HepG2 (cell line): Measurements from ENCODE around the gene TRIM7. TPM values are rescaled to one million over a fixed set of nuclear protein-coding genes. Genes with fewer than 3 reads are reported as not detected.

Source experiments
- ELF4 ChIP-seq: sonication (generic); formaldehyde crosslinking; IDR thresholded peaks from 2 replicates; pipeline ENCODE4 v1.5.0; 2020; ENCODE audit warnings: missing genetic modification reagents, mild to moderate bottlenecking, moderate library complexity, borderline replicate concordance
- FOXK2 ChIP-seq: fragments of 450-650 bp; IDR thresholded peaks from 2 replicates; pipeline ENCODE4 v1.6.1; 2016
- HDAC1 ChIP-seq: sonication (generic); formaldehyde crosslinking; IDR thresholded peaks from 2 replicates; pipeline ENCODE4 v1.5.1; 2020; ENCODE audit warnings: mild to moderate bottlenecking, missing genetic modification reagents
- RFXANK ChIP-seq: IDR thresholded peaks from 2 replicates; pipeline ENCODE4 v1.6.1; 2016
- SNRNP70 ChIP-seq: fragments of 200-400 bp; formaldehyde crosslinking; IDR thresholded peaks from 2 replicates; pipeline ENCODE4 v1.6.1; 2017; ENCODE audit warnings: mild to moderate bottlenecking, low read depth, low read length, moderate library complexity
- STAG1 ChIP-seq: sonication (generic); formaldehyde crosslinking; IDR thresholded peaks from 2 replicates; pipeline ENCODE4 v1.4.0; 2020; ENCODE audit warnings: missing genetic modification reagents
- TEAD3 ChIP-seq: optimal IDR thresholded peaks from 2 replicates; pipeline ENCODE3; 2016; ENCODE audit warnings: borderline replicate concordance
- XRCC5 ChIP-seq: fragments of 200-400 bp; formaldehyde crosslinking; optimal IDR thresholded peaks from 2 replicates; pipeline ENCODE3; 2017; ENCODE audit warnings: mild to moderate bottlenecking, low read length
- ZNF121 ChIP-seq: sonication (generic); formaldehyde crosslinking; IDR thresholded peaks from 2 replicates; pipeline ENCODE4 v1.5.0; 2020; ENCODE audit warnings: mild to moderate bottlenecking, missing genetic modification reagents
- ZNF768 ChIP-seq: sonication (generic); formaldehyde crosslinking; IDR thresholded peaks from 2 replicates; pipeline ENCODE4 v1.4.0; 2020; ENCODE audit warnings: missing genetic modification reagents
- ZNF780A ChIP-seq: sonication (generic); formaldehyde crosslinking; IDR thresholded peaks from 2 replicates; pipeline ENCODE4 v1.8.0; 2022; ENCODE audit warnings: mild to moderate bottlenecking, missing genetic modification reagents, moderate library complexity
- polyA plus RNA-seq, 8 experiments: library from polyadenylated mRNA; depleted of rRNA in 3 of 8; stranded (reverse) in 7 of 8; unstranded in 1 of 8; fragments of >200 nt; fragmentation: Illumina TruSeq in 4 of 8; extraction: Trizol in 4 of 8; gene quantifications; 2 replicates each; pipeline versions ENCODE4 v1.2.1 to v1.2.3, GENCODE V29; 2011 to 2016; ENCODE audit warnings: low read depth in 4 of 8, missing spikeins in 1 of 8, mixed read lengths in 1 of 8; ENCODE audit not compliant: insufficient read depth in 1 of 8
- total RNA-seq, 5 experiments: library from RNA; depleted of rRNA; stranded (reverse); fragments of >200 nt; fragmentation: Illumina TruSeq; extraction: Trizol; gene quantifications; 2 replicates each; pipeline ENCODE4 v1.2.3, GENCODE V29; 2016; ENCODE audit warnings: low read depth in 1 of 5
- TF ChIP-seq, protein P1 (sequence below): sonication (generic); formaldehyde crosslinking; IDR thresholded peaks from 2 replicates; pipeline ENCODE4 v1.4.0; 2020; ENCODE audit warnings: mild to moderate bottlenecking, missing genetic modification reagents
- TF ChIP-seq, protein P2 (sequence below): sonication (generic); formaldehyde crosslinking; IDR thresholded peaks from 2 replicates; pipeline ENCODE4 v1.8.1; 2022; ENCODE audit warnings: mild to moderate bottlenecking, missing genetic modification reagents
- TF ChIP-seq, protein P3 (sequence below): IDR thresholded peaks from 2 replicates; pipeline ENCODE4 v1.6.1; 2016; ENCODE audit warnings: missing biosample characterization, missing genetic modification reagents, low read depth
- TF ChIP-seq, protein P4 (sequence below): sonication (generic); formaldehyde crosslinking; IDR thresholded peaks from 2 replicates; pipeline ENCODE4 v1.5.0; 2020; ENCODE audit warnings: mild to moderate bottlenecking, missing genetic modification reagents, borderline replicate concordance

Gene TRIM7
- total and polyA plus RNA-seq, 2 of the 13 experiments (the other 11 are each of a cell fraction or from before 2014, with no cell fraction given): 0.13 TPM; not detected in 1

DNA sequence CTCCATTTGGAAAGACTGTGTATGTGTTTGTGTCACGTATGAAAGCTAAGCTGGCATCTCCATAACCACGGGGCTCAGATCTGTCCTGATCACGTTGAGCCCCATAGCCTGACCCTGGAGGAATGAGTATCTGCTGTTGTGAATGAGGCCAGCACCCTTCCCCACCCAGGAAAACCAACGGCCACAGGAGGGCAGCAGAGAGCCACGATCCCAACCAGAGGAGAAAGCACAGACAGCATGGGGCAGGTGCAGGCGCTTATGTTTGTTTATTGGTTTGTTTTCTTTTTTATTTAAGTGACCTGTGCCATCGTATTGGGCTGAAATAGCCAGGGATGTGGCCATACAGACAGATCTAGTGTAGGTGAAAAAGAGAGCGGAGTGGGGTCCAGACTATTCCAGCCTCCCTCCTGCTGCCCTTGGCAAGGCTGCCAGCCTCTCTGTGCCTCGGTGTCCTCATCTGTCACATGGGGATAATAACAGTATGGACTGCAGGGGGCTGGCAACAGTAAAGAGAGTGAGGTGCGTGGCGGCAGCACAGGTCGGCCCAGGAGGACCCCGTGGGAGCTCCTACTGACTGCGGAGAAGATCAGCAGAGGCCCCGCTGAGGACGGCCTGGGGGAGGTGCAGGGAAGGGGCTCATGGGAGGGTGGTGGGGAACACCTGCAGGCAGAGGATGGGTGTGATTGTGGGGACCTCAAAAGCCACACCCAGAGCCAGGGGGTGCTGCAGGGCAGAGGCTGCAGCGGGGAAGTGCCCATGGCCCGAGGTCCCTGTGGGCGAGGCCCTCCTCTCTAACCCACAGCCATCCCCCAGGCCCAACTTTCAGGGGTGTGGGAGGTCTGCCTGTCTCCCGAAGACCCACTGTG is 45.5 kb downstream of the TRIM7 start (continued):
- TF ChIP-seq, protein P1, sequence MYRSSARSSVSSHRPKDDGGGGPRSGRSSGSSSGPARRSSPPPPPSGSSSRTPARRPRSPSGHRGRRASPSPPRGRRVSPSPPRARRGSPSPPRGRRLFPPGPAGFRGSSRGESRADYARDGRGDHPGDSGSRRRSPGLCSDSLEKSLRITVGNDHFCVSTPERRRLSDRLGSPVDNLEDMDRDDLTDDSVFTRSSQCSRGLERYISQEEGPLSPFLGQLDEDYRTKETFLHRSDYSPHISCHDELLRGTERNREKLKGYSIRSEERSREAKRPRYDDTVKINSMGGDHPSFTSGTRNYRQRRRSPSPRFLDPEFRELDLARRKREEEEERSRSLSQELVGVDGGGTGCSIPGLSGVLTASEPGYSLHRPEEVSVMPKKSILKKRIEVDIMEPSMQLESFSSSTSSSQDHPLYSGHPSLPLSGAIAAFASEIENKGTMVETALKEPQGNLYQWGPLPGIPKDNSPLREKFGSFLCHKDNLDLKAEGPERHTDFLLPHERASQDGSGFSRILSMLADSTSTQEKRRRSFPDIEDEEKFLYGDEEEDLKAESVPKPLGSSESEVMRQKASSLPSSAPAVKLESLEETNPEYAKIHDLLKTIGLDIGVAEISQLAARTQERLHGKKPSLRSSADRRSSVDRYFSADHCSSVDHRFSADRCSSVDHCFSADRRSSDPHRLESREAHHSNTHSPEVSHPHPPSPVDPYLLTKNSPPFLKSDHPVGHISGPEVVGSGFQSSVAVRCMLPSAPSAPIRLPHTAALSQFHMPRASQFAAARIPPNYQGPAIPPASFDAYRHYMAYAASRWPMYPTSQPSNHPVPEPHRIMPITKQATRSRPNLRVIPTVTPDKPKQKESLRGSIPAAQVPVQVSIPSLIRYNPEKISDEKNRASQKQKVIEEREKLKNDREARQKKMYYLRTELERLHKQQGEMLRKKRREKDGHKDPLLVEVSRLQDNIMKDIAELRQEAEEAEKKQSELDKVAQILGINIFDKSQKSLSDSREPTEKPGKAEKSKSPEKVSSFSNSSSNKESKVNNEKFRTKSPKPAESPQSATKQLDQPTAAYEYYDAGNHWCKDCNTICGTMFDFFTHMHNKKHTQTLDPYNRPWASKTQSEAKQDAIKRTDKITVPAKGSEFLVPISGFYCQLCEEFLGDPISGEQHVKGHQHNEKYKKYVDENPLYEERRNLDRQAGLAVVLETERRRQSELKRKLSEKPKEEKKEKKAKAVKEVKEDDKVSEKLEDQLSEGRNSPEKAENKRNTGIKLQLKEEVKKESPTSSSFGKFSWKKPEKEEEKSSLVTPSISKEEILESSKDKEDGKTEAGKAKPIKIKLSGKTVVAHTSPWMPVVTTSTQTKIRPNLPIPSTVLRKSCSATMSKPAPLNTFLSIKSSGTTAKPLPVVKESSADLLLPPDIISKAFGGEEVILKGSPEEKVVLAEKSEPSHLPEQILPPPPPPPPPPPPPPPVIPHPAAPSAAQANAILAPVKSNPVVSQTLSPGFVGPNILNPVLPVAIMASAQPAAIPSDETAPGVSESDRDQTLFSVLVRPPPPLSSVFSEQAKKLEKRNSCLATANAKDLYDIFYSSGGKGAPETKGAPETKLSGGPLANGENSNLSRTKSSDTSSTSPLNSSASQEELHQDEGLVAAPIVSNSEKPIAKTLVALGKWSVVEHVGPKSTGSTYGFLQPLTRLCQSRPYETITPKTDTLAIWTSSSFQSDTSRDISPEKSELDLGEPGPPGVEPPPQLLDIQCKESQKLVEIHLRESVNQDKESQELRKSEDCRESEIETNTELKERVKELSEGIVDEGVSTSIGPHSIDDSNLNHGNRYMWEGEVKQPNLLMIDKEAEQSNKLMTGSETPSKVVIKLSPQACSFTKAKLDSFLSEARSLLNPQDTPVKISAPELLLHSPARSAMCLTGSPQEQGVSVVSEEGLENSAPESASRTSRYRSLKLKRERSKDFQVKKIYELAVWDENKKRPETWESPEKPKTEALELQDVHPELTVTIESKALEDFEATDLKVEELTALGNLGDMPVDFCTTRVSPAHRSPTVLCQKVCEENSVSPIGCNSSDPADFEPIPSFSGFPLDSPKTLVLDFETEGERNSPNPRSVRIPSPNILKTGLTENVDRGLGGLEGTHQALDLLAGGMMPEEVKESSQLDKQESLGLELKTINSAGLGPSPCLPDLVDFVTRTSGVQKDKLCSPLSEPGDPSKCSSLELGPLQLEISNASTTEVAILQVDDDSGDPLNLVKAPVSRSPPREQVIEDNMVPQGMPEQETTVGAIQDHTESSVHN (CRISPR knock-in tag): no peak
- peak; percentile 27 for TF ChIP-seq TEAD3
- TF ChIP-seq ZNF768 (CRISPR knock-in tag): no peak
- TF ChIP-seq ELF4: no peak
- peak; percentile 43 for TF ChIP-seq XRCC5
- no peak for TF ChIP-seq SNRNP70
- TF ChIP-seq RFXANK (CRISPR knock-in tag): no peak
- TF ChIP-seq, protein P2, sequence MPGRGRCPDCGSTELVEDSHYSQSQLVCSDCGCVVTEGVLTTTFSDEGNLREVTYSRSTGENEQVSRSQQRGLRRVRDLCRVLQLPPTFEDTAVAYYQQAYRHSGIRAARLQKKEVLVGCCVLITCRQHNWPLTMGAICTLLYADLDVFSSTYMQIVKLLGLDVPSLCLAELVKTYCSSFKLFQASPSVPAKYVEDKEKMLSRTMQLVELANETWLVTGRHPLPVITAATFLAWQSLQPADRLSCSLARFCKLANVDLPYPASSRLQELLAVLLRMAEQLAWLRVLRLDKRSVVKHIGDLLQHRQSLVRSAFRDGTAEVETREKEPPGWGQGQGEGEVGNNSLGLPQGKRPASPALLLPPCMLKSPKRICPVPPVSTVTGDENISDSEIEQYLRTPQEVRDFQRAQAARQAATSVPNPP: no peak
- TF ChIP-seq ZNF780A (CRISPR knock-in tag): no peak
- no peak for TF ChIP-seq HDAC1
- TF ChIP-seq ZNF121: no peak
- no peak for TF ChIP-seq FOXK2
- TF ChIP-seq STAG1 (CRISPR knock-in tag): peak; percentile 91
- TF ChIP-seq, protein P3, sequence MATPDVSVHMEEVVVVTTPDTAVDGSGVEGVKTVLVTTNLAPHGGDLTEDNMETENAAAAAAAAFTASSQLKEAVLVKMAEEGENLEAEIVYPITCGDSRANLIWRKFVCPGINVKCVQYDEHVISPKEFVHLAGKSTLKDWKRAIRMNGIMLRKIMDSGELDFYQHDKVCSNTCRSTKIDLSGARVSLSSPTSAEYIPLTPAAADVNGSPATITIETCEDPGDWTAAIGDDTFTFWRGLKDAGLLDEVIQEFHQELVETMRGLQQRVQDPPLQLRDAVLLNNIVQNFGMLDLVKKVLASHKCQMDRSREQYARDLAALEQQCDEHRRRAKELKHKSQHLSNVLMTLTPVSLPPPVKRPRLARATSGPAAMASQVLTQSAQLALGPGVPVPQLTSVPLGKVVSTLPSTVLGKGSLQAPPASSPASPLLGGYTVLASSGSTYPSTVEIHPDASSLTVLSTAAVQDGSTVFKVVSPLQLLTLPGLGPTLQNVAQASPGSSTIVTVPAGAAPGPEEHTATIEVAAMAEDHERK (CRISPR knock-in tag): no peak
- TF ChIP-seq, protein P4, sequence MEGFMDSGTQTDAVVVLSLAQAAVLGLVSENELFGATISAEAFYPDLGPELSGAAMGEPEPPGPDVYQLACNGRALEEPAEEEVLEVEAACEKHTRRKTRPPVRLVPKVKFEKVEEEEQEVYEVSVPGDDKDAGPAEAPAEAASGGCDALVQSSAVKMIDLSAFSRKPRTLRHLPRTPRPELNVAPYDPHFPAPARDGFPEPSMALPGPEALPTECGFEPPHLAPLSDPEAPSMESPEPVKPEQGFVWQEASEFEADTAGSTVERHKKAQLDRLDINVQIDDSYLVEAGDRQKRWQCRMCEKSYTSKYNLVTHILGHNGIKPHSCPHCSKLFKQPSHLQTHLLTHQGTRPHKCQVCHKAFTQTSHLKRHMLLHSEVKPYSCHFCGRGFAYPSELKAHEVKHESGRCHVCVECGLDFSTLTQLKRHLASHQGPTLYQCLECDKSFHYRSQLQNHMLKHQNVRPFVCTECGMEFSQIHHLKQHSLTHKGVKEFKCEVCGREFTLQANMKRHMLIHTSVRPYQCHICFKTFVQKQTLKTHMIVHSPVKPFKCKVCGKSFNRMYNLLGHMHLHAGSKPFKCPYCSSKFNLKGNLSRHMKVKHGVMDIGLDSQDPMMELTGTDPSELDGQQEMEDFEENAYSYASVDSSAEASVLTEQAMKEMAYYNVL: no peak
